Measurements from ENCODE around the gene TMEM255B. TPM values are rescaled to one million over a fixed set of nuclear protein-coding genes. Genes with fewer than 3 reads are reported as not detected.

TMEM255B gene
- total RNA-seq, 1 donor from 2014 or later = 13.8 TPM

GRCh38 chr13:113855012-113855921, 96.2 kb downstream of the TMEM255B start:
- peaks cover 13% of the 10 kb centered on the region for H3K9me3 Mint-ChIP-seq (ENCODE audit: unreplicated experiment)
- no peak overlapping the region for H3K4me3 Mint-ChIP-seq (ENCODE audit: unreplicated experiment)
- DNase-seq = no peak
- H3K4me1 Mint-ChIP-seq (ENCODE audit: low read depth, unreplicated experiment) = peaks cover 8% of the 10 kb centered on the region
- no peaks in the 10 kb centered on the region for H3K36me3 Mint-ChIP-seq (ENCODE audit: unreplicated experiment)
- peaks cover 4% of the 10 kb centered on the region for H3K27me3 Mint-ChIP-seq (ENCODE audit: unreplicated experiment)
- no peak overlapping the region for H3K27ac Mint-ChIP-seq (ENCODE audit: unreplicated experiment)
- TF ChIP-seq CTCF (IDR thresholded peaks at IDR 0.05; ENCODE audit: partially characterized antibody, unreplicated experiment) = no peak

DNA sequence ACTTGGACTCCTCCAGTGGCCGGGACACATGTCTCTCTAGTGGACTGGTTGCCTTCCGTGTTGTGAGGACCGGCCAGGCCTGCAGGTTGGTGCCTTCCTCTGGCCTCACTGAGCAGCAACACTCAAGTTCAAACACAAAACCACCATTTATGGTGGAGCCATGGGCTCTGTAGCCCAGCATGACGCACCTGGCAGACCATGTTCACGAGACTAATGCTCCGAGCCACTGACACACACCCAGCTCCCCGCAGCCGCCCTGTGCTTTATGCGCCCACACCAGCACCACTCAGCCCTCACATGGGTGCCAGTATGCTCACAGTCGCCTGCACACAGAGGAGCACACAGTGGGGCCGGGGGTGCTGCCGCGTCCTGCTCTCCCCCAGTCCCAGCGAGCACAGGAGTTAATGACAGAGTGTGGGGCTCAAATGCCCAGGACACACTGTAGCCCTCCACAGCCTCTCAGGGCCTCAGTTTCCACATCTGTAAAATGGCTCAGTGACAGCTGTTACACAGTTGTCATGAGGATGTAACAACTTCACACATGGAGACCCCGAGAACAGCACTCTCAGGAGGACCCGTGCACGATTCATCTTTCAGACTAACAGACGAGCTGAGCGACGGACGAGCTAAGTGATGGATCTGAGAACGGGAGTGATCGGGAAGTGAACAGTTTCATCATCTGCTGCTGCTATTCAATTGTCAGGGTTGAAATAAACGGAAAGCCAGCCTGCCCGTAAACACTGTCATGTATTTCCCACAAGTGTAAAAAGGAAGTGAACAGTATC, 97.1 kb downstream of the TMEM255B start:
- no peak overlapping the region for H3K27ac Mint-ChIP-seq (ENCODE audit: unreplicated experiment)
- H3K4me3 Mint-ChIP-seq (ENCODE audit: unreplicated experiment) = no peak overlapping the region

GRCh38 chr13:113856716-113857065, 97.7 kb downstream of the TMEM255B start:
- H3K9me3 Mint-ChIP-seq (ENCODE audit: unreplicated experiment) = peaks cover 16% of the 10 kb centered on the region
- peaks cover 4% of the 10 kb centered on the region for H3K27me3 Mint-ChIP-seq (ENCODE audit: unreplicated experiment)
- H3K4me1 Mint-ChIP-seq (ENCODE audit: low read depth, unreplicated experiment) = peaks cover 8% of the 10 kb centered on the region
- no peak overlapping the region for H3K27ac Mint-ChIP-seq (ENCODE audit: unreplicated experiment)
- DNase-seq = no peak
- H3K4me3 Mint-ChIP-seq (ENCODE audit: unreplicated experiment) = no peak overlapping the region
- TF ChIP-seq CTCF (IDR thresholded peaks at IDR 0.05; ENCODE audit: partially characterized antibody, unreplicated experiment) = no peak
- H3K36me3 Mint-ChIP-seq (ENCODE audit: unreplicated experiment) = no peaks in the 10 kb centered on the region

More for the DNA sequence above, 97.1 kb downstream of the TMEM255B start:
- TF ChIP-seq CTCF (IDR thresholded peaks at IDR 0.05; ENCODE audit: partially characterized antibody, unreplicated experiment) = no peak
- Mint-ChIP-seq H3K9me3 (ENCODE audit: unreplicated experiment) (peaks cover 16% of the 10 kb centered on the region), H3K36me3 (ENCODE audit: unreplicated experiment) (no peaks in the 10 kb centered on the region), H3K27me3 (ENCODE audit: unreplicated experiment) (peaks cover 4% of the 10 kb centered on the region), H3K4me1 (ENCODE audit: low read depth, unreplicated experiment) (peaks cover 8% of the 10 kb centered on the region)
- DNase-seq = no peak

DNA sequence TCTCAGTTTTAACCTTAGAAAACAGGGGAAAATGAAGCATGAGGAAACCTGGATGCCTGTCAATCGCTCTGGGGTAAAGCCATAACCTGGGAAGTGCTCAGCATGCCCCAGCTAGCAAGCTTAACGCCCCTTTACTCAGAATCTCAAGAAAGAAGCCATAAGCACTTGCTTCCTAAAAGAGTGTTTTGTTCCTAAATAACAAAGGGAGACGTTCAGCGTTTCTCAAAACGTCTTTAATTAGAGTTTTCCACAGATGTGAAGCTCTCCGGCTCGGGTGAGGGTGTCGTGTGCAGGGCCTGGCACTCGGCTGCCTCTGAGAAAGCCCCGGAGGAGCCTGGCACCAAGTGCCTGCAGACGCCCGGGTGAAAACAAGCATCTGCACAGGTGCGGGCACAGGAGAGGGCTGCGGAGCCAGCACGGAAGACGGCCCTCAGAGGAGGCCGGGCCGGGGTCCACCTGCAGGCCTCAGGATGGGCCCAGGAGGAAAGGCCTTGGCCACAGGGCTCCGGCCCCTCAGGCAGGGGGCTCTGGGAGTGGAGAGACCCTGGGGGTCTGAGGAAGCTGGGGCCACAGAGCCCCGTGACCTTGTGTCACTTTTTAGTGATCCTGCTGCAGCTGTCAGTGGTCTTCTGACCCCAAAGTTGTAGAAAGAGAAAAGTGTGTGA, 98.6 kb downstream of the TMEM255B start:
- Mint-ChIP-seq H3K27ac (ENCODE audit: unreplicated experiment) (no peak overlapping the region), H3K4me1 (ENCODE audit: low read depth, unreplicated experiment) (peaks cover 12% of the 10 kb centered on the region), H3K27me3 (ENCODE audit: unreplicated experiment) (peaks cover 7% of the 10 kb centered on the region), H3K36me3 (ENCODE audit: unreplicated experiment) (no peaks in the 10 kb centered on the region), H3K9me3 (ENCODE audit: unreplicated experiment) (peaks cover 19% of the 10 kb centered on the region), H3K4me3 (ENCODE audit: unreplicated experiment) (no peak overlapping the region)
- no peak for DNase-seq
- no peak for TF ChIP-seq CTCF (IDR thresholded peaks at IDR 0.05; ENCODE audit: partially characterized antibody, unreplicated experiment)

Data from glutamatergic neuron (in vitro differentiated cells).